ENCODE data around the gene REXO5. TPM values are rescaled to one million over a fixed set of nuclear protein-coding genes. Genes with fewer than 3 reads are reported as not detected.

Gene REXO5
- total RNA-seq, 1 experiment from 2014 or later: 8.5 TPM

Other genes with a start within 250 kb of the REXO5 start
- gene ACSM2B, start 230.2 kb upstream of the REXO5 start, total RNA-seq (2021): 0.20 to 0.27 TPM in 2 of 3 replicates, not detected in the other
- gene ACSM1, start 108.8 kb upstream of the REXO5 start, total RNA-seq (2021): 0.09 to 0.46 TPM (median 0.31 TPM) in 3 replicates
- gene THUMPD1, start 64.7 kb upstream of the REXO5 start, total RNA-seq (2021): 40.8 to 48.5 TPM (median 44.6 TPM) in 3 replicates
- 5.0 to 6.5 TPM (median 6.5 TPM) in 3 replicates for gene ACSM3, start 42.5 kb upstream of the REXO5 start, total RNA-seq (2021)
- 15.7 to 18.3 TPM (median 16.9 TPM) in 3 replicates for gene ERI2, start 55 bp upstream of the REXO5 start, total RNA-seq (2021)
- gene DCUN1D3, start 93.8 kb downstream of the REXO5 start, total RNA-seq (2021): 12.8 to 14.7 TPM (median 14.4 TPM) in 3 replicates
- gene LYRM1, start 94.2 kb downstream of the REXO5 start, total RNA-seq (2021): 11.4 to 15.0 TPM (median 12.3 TPM) in 3 replicates